ENCODE results near the gene SCAF11.

SCAF11 gene

DNA sequence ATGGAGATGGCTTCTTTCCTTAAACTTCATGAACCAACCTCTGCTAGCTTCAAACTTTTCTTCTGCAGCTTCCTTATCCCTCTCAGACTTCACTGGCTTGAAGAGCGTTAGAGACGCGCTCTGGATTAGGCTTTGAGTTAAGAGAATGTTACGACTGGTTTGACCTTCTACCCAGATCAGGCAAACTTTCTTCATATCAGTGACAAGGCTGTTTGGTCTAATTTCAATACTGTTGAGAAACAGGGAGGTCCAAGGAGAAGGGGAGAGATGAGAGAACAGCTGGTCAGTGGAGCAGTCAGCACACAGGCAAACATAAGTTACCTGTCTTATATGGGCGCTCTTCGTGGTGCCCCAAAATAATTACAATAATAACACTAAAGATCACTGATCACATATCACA is 14.9 kb downstream of the SCAF11 start:
- no peaks in the 10 kb centered on the region for H3K4me1 ChIP-seq (ENCODE audit: control insufficient read depth, insufficient read depth, low read length)
- H3K9ac ChIP-seq (ENCODE audit: low read length) = no peak overlapping the region
- H3K27me3 ChIP-seq (ENCODE audit: control insufficient read depth, insufficient read depth, low read length) = no peaks in the 10 kb centered on the region
- H3K4me3 ChIP-seq (ENCODE audit: low read length) = no peak overlapping the region
- H3K9me3 ChIP-seq (ENCODE audit: control insufficient read depth, low read length) = no peaks in the 10 kb centered on the region
- no peaks in the 10 kb centered on the region for H3K36me3 ChIP-seq (ENCODE audit: control insufficient read depth, insufficient read depth, low read length)

DNA sequence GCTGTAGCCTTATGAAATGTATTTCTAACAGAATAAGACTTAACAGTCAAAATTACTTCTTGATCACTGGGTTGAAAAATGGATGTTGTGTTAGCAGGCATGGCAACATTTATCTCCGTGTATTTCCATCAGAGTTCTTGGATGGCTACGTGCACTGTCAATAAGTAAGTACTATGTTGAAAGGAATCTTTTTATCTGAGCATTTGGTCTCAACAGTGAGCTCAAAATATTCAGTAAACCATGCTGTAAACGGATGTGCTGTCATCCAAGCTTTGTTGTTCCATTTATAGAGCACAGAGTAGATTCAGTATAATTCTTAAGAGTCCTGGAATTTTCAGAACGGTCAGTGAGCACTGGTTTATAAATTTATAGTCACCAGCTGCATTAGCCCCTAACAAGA is 15.5 kb downstream of the SCAF11 start:
- H3K27me3 ChIP-seq (ENCODE audit: control insufficient read depth, insufficient read depth, low read length) = no peaks in the 10 kb centered on the region
- no peak overlapping the region for H3K4me3 ChIP-seq (ENCODE audit: low read length)
- no peaks in the 10 kb centered on the region for H3K36me3 ChIP-seq (ENCODE audit: control insufficient read depth, insufficient read depth, low read length)
- no peaks in the 10 kb centered on the region for H3K9me3 ChIP-seq (ENCODE audit: control insufficient read depth, low read length)
- H3K4me1 ChIP-seq (ENCODE audit: control insufficient read depth, insufficient read depth, low read length) = no peaks in the 10 kb centered on the region
- no peak overlapping the region for H3K9ac ChIP-seq (ENCODE audit: low read length)

DNA sequence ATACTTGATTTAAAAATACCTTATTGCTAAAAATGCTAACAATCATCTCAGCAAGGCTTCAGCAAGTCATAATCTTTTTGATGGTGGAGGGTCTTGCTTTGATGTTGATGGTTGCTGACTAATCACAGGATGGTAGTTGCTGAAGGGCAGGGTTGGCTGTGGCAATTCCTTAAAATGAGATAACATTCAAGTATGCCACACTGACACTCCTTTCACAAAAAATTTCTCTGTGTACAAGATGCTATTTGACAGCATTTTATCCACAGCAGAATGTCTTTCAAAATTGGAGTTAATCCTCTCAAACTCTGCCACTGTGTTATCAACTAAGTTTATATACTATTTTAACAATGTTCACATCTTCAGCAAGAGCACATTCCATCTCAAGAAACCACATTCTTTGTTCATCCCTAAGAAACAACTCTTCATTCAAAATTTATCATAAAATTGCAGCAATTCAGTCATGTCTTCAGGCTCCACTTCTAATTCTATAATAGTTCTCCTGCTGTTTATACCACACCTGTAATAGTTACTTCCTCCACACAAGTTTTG is 16.1 kb downstream of the SCAF11 start:
- Histone ChIP-seq H3K4me3 (ENCODE audit: low read length) (no peak overlapping the region), H3K9ac (ENCODE audit: low read length) (no peak overlapping the region), H3K4me1 (ENCODE audit: control insufficient read depth, insufficient read depth, low read length) (no peaks in the 10 kb centered on the region), H3K27me3 (ENCODE audit: control insufficient read depth, insufficient read depth, low read length) (no peaks in the 10 kb centered on the region), H3K9me3 (ENCODE audit: control insufficient read depth, low read length) (no peaks in the 10 kb centered on the region), H3K36me3 (ENCODE audit: control insufficient read depth, insufficient read depth, low read length) (no peaks in the 10 kb centered on the region)

- H3K9ac ChIP-seq (ENCODE audit: low read length) = no peak overlapping the region
- H3K4me3 ChIP-seq (ENCODE audit: low read length) = no peak overlapping the region
- H3K27me3 ChIP-seq (ENCODE audit: control insufficient read depth, insufficient read depth, low read length) = no peaks in the 10 kb centered on the region
- no peaks in the 10 kb centered on the region for H3K36me3 ChIP-seq (ENCODE audit: control insufficient read depth, insufficient read depth, low read length)
- H3K4me1 ChIP-seq (ENCODE audit: control insufficient read depth, insufficient read depth, low read length) = no peaks in the 10 kb centered on the region
- H3K9me3 ChIP-seq (ENCODE audit: control insufficient read depth, low read length) = no peaks in the 10 kb centered on the region
Observed at GRCh38 chr12:45973526-45973925, 16.8 kb downstream of the SCAF11 start.

DNA sequence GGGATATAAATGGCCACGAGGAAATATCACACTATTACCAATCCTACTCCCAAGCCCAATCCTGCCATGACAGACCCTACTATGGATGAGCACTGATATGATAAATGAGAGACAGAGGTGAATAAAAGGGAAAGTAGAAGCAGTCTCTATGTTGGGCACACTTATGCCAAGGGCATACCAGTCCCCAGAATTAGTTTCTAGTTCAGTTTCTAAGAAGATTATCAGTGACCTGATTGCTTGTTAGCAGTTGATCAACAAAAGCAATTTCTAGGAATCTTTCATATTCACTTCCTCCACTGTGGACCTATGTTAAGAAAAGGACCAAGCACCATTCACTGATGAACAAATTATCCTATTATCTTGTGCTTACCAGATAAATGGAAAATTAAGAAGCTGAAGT is 20.0 kb downstream of the SCAF11 start:
- Histone ChIP-seq H3K4me3 (ENCODE audit: low read length) (no peak overlapping the region), H3K4me1 (ENCODE audit: control insufficient read depth, insufficient read depth, low read length) (no peaks in the 10 kb centered on the region), H3K27me3 (ENCODE audit: control insufficient read depth, insufficient read depth, low read length) (no peaks in the 10 kb centered on the region), H3K9me3 (ENCODE audit: control insufficient read depth, low read length) (no peaks in the 10 kb centered on the region), H3K9ac (ENCODE audit: low read length) (no peak overlapping the region), H3K36me3 (ENCODE audit: control insufficient read depth, insufficient read depth, low read length) (no peaks in the 10 kb centered on the region)

DNA sequence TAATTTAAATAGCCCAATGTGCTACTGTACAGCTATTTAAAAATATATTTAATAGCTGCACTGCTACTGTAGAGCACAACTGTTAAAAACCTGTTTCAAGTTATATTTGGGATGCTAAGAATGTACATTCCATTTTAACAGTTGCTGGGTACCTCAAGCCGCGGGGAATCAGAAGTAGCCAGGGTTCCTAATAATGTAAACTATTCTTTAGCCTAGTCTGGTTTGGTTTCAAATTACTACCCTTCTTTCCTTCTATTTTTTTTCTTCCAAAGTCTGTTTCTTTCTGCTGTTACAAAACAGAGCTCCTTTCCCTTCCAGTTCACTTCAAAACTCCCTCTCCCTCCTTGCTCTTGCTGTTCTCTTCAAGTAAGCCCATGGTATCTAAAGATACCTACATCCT is 21.3 kb downstream of the SCAF11 start:
- H3K9ac ChIP-seq (ENCODE audit: low read length) = no peak overlapping the region
- no peaks in the 10 kb centered on the region for H3K9me3 ChIP-seq (ENCODE audit: control insufficient read depth, low read length)
- H3K4me3 ChIP-seq (ENCODE audit: low read length) = no peak overlapping the region
- H3K27me3 ChIP-seq (ENCODE audit: control insufficient read depth, insufficient read depth, low read length) = no peaks in the 10 kb centered on the region
- H3K4me1 ChIP-seq (ENCODE audit: control insufficient read depth, insufficient read depth, low read length) = no peaks in the 10 kb centered on the region
- H3K36me3 ChIP-seq (ENCODE audit: control insufficient read depth, insufficient read depth, low read length) = no peaks in the 10 kb centered on the region

- Histone ChIP-seq H3K4me1 (ENCODE audit: control insufficient read depth, insufficient read depth, low read length) (no peaks in the 10 kb centered on the region), H3K9ac (ENCODE audit: low read length) (no peak overlapping the region), H3K4me3 (ENCODE audit: low read length) (no peak overlapping the region)
Observed at GRCh38 chr12:45966486-45966885, 23.9 kb downstream of the SCAF11 start.

GRCh38 chr12:45962553-45963325 is 27.6 kb downstream of the SCAF11 start:
- no peaks in the 10 kb centered on the region for H3K4me1 ChIP-seq (ENCODE audit: control insufficient read depth, insufficient read depth, low read length)
- no peaks in the 10 kb centered on the region for H3K36me3 ChIP-seq (ENCODE audit: control insufficient read depth, insufficient read depth, low read length)
- H3K4me3 ChIP-seq (ENCODE audit: low read length) = no peak overlapping the region

More at GRCh38 chr12:45966486-45966885, 23.9 kb downstream of the SCAF11 start:
- no peaks in the 10 kb centered on the region for H3K36me3 ChIP-seq (ENCODE audit: control insufficient read depth, insufficient read depth, low read length)
- H3K9me3 ChIP-seq (ENCODE audit: control insufficient read depth, low read length) = no peaks in the 10 kb centered on the region
- no peaks in the 10 kb centered on the region for H3K27me3 ChIP-seq (ENCODE audit: control insufficient read depth, insufficient read depth, low read length)

DNA sequence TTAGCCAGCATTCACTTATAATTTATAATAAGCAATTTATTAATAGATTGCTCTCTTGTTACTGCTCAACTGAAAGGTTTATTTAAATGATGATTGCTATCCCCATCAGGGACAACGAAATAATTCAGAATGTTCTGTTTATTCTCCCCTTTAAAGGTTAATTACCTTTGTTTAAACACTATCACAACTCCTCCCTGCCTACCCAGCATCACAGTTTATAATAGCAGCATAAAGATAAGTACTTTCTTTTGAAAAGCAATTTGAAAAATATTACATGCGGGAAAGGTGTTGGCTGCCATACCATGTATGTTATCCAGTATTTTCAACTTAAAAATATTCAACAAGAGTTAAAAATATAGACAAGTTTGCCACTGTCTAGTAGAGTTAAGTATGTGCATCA is 30.6 kb downstream of the SCAF11 start:
- H3K4me3 ChIP-seq (ENCODE audit: low read length) = no peak overlapping the region
- no peak overlapping the region for H3K9ac ChIP-seq (ENCODE audit: low read length)
- H3K36me3 ChIP-seq (ENCODE audit: control insufficient read depth, insufficient read depth, low read length) = no peaks in the 10 kb centered on the region
- H3K9me3 ChIP-seq (ENCODE audit: control insufficient read depth, low read length) = no peaks in the 10 kb centered on the region
- H3K27me3 ChIP-seq (ENCODE audit: control insufficient read depth, insufficient read depth, low read length) = no peaks in the 10 kb centered on the region
- no peaks in the 10 kb centered on the region for H3K4me1 ChIP-seq (ENCODE audit: control insufficient read depth, insufficient read depth, low read length)

More at GRCh38 chr12:45962553-45963325, 27.6 kb downstream of the SCAF11 start:
- no peak overlapping the region for H3K9ac ChIP-seq (ENCODE audit: low read length)
- H3K9me3 ChIP-seq (ENCODE audit: control insufficient read depth, low read length) = no peaks in the 10 kb centered on the region
- H3K27me3 ChIP-seq (ENCODE audit: control insufficient read depth, insufficient read depth, low read length) = no peaks in the 10 kb centered on the region

- no peak overlapping the region for H3K4me3 ChIP-seq (ENCODE audit: low read length)
- H3K27me3 ChIP-seq (ENCODE audit: control insufficient read depth, insufficient read depth, low read length) = no peaks in the 10 kb centered on the region
- no peaks in the 10 kb centered on the region for H3K9me3 ChIP-seq (ENCODE audit: control insufficient read depth, low read length)
- no peaks in the 10 kb centered on the region for H3K4me1 ChIP-seq (ENCODE audit: control insufficient read depth, insufficient read depth, low read length)
- H3K9ac ChIP-seq (ENCODE audit: low read length) = no peak overlapping the region
- H3K36me3 ChIP-seq (ENCODE audit: control insufficient read depth, insufficient read depth, low read length) = no peaks in the 10 kb centered on the region
Observed at GRCh38 chr12:45959025-45959424, 31.3 kb downstream of the SCAF11 start.

- no peaks in the 10 kb centered on the region for H3K27me3 ChIP-seq (ENCODE audit: control insufficient read depth, insufficient read depth, low read length)
- H3K9ac ChIP-seq (ENCODE audit: low read length) = no peak overlapping the region
- no peak overlapping the region for H3K4me3 ChIP-seq (ENCODE audit: low read length)
- no peaks in the 10 kb centered on the region for H3K4me1 ChIP-seq (ENCODE audit: control insufficient read depth, insufficient read depth, low read length)
- H3K9me3 ChIP-seq (ENCODE audit: control insufficient read depth, low read length) = no peaks in the 10 kb centered on the region
- H3K36me3 ChIP-seq (ENCODE audit: control insufficient read depth, insufficient read depth, low read length) = no peaks in the 10 kb centered on the region
Observed at GRCh38 chr12:45948546-45948945, 41.8 kb downstream of the SCAF11 start.

- Histone ChIP-seq H3K9ac (ENCODE audit: low read length) (no peak overlapping the region), H3K27me3 (ENCODE audit: control insufficient read depth, insufficient read depth, low read length) (no peaks in the 10 kb centered on the region), H3K4me1 (ENCODE audit: control insufficient read depth, insufficient read depth, low read length) (no peaks in the 10 kb centered on the region), H3K36me3 (ENCODE audit: control insufficient read depth, insufficient read depth, low read length) (no peaks in the 10 kb centered on the region), H3K9me3 (ENCODE audit: control insufficient read depth, low read length) (no peaks in the 10 kb centered on the region), H3K4me3 (ENCODE audit: low read length) (no peak overlapping the region)
Observed at GRCh38 chr12:45946435-45946834, 43.9 kb downstream of the SCAF11 start.

All from mucosa of stomach (tissue), 1 donor.